SK-N-SH (cell line): Measurements from ENCODE around the gene CHIC2. TPM values are rescaled to one million over a fixed set of nuclear protein-coding genes. Genes with fewer than 3 reads are reported as not detected.

Source experiments
- CTCF ChIA-PET: fragments of 300-600, 350-600 bp; formaldehyde crosslinking; extraction: SDS; loops from one replicate; lab custom pipeline; 2021; lab: Yijun Ruan, JAX
- POLR2A ChIA-PET: fragments of 350-600 bp; sonication (Branson Sonifier 250); formaldehyde crosslinking; extraction: SDS; loops from one replicate; lab custom pipeline; 2020; ENCODE audit warnings: antibody characterized with exemption, inconsistent platforms; lab: Yijun Ruan, JAX
- DNase-seq: peaks from one replicate; pipeline ENCODE4 v3.0.0; 2012
- H2AFZ ChIP-seq: fragments of 200-600 bp; sonication (generic); 2 replicates; pipeline ENCODE4 v1.8.1; 2016; ENCODE audit warnings: antibody characterized with exemption, mild to moderate bottlenecking, low read depth
- H3F3A ChIP-seq: fragments of 200-600 bp; sonication (generic); replicated peaks from 2 replicates; pipeline ENCODE3; 2016; ENCODE audit warnings: antibody characterized with exemption, mild to moderate bottlenecking; ENCODE audit not compliant: insufficient read depth
- H3K27ac ChIP-seq, 2 experiments: fragments of 200-500 bp in 1 of 2; fragments of 200-600 bp in 1 of 2; sonication (Bioruptor generic) in 1 of 2; sonication (generic), shearing (Covaris generic) in 1 of 2; 2 replicates each; pipeline versions ENCODE4 v1.5.1 to v1.6.1; 2014 to 2016; ENCODE audit warnings: low read depth in 2 of 2, inconsistent platforms in 1 of 2, low read length in 1 of 2, mild to moderate bottlenecking in 1 of 2, mixed read lengths in 1 of 2
- H3K27me3 ChIP-seq: fragments of 200-600 bp; sonication (generic), shearing (Covaris generic); 2 replicates; pipeline ENCODE4 v1.6.1; 2016; ENCODE audit warnings: mixed run types; ENCODE audit not compliant: insufficient read depth
- H3K36me3 ChIP-seq, 2 experiments: fragments of 200-500 bp in 1 of 2; fragments of 200-600 bp in 1 of 2; sonication (Bioruptor generic) in 1 of 2; sonication (generic) in 1 of 2; replicated peaks in 1 of 2; 2 replicates each; pipeline versions ENCODE3 to v1.5.1; 2014 to 2016; ENCODE audit warnings: low read length in 1 of 2, mild to moderate bottlenecking in 1 of 2; ENCODE audit not compliant: insufficient read depth in 2 of 2, control insufficient read depth in 1 of 2
- H3K4me1 ChIP-seq, 2 experiments: fragments of 200-500 bp in 1 of 2; fragments of 200-600 bp in 1 of 2; sonication (Bioruptor generic) in 1 of 2; sonication (generic), shearing (Covaris generic) in 1 of 2; 2 replicates each; pipeline versions ENCODE4 v1.5.1 to v1.6.1; 2014 to 2016; ENCODE audit warnings: low read depth in 1 of 2, low read length in 1 of 2, mixed run types in 1 of 2; ENCODE audit not compliant: insufficient read depth in 2 of 2, control insufficient read depth in 1 of 2
- H3K4me2 ChIP-seq: fragments of 200-600 bp; sonication (generic), shearing (Covaris generic); 2 replicates; pipeline ENCODE4 v1.6.1; 2017; ENCODE audit warnings: mixed run types
- H3K4me3 ChIP-seq, 2 experiments: fragments of 200-500 bp in 1 of 2; fragments of 200-600 bp in 1 of 2; sonication (Bioruptor generic) in 1 of 2; sonication (generic), shearing (Covaris generic) in 1 of 2; 2 replicates each; pipeline versions ENCODE4 v1.5.1 to v1.8.1; 2014 to 2016; ENCODE audit warnings: low read depth in 2 of 2, inconsistent platforms in 1 of 2, low read length in 1 of 2, mild to moderate bottlenecking in 1 of 2, mixed read lengths in 1 of 2, moderate library complexity in 1 of 2
- H3K79me2 ChIP-seq: fragments of 200-600 bp; sonication (generic); 2 replicates; pipeline ENCODE4 v1.8.1; 2017; ENCODE audit warnings: mild to moderate bottlenecking; ENCODE audit not compliant: insufficient read depth
- H3K9ac ChIP-seq: fragments of 200-600 bp; sonication (generic); 2 replicates; pipeline ENCODE4 v1.6.1; 2017; ENCODE audit warnings: mixed run types
- H3K9me2 ChIP-seq: fragments of 200-600 bp; sonication (generic); 2 replicates; pipeline ENCODE4 v1.6.1; 2017; ENCODE audit warnings: mixed run types
- H3K9me3 ChIP-seq: fragments of 200-600 bp; sonication (generic); 2 replicates; pipeline ENCODE4 v1.6.1; 2017; ENCODE audit warnings: mixed run types, mild to moderate bottlenecking, moderate library complexity
- H4K20me1 ChIP-seq: fragments of 200-600 bp; sonication (generic); 2 replicates; pipeline ENCODE4 v1.6.1; 2017; ENCODE audit warnings: mild to moderate bottlenecking, mixed run types; ENCODE audit not compliant: insufficient read depth
- CHD2 ChIP-seq: fragments of 150-350 bp; IDR thresholded peaks from 2 replicates; pipeline ENCODE4 v1.6.1; 2018; ENCODE audit warnings: low read length; ENCODE audit not compliant: partially characterized antibody
- EZH2phosphoT487 ChIP-seq: fragments of 200-600 bp; sonication (generic); IDR thresholded peaks from 2 replicates; pipeline ENCODE4 v1.6.1; 2017; ENCODE audit warnings: low read depth, mixed run types, mild to moderate bottlenecking, antibody characterized with exemption, moderate library complexity, borderline replicate concordance
- FOSL2 ChIP-seq: IDR thresholded peaks from 2 replicates; pipeline ENCODE4 v1.4.0; 2012; ENCODE audit warnings: low read depth, mild to moderate bottlenecking, moderate library complexity, borderline replicate concordance
- FOXJ3 ChIP-seq: sonication (generic); formaldehyde crosslinking; IDR thresholded peaks from 2 replicates; pipeline ENCODE4 v1.5.1; 2020; ENCODE audit warnings: mild to moderate bottlenecking, missing genetic modification reagents
- GABPA ChIP-seq: IDR thresholded peaks from 2 replicates; pipeline ENCODE4 v1.4.0; 2012; ENCODE audit warnings: low read depth, mild to moderate bottlenecking
- GATA2 ChIP-seq: sonication (generic); formaldehyde crosslinking; IDR thresholded peaks from 2 replicates; pipeline ENCODE4 v1.5.0; 2020; ENCODE audit warnings: mild to moderate bottlenecking, missing genetic modification reagents
- JUND ChIP-seq: IDR thresholded peaks from 2 replicates; pipeline ENCODE4 v1.4.0; 2012
- MXI1 ChIP-seq: IDR thresholded peaks from 2 replicates; pipeline ENCODE4 v1.6.1; 2012; ENCODE audit warnings: mild to moderate bottlenecking, low read depth, low read length, improper control_type of control experiment
- NFIC ChIP-seq: IDR thresholded peaks from 2 replicates; pipeline ENCODE4 v1.4.0; 2012; ENCODE audit warnings: borderline replicate concordance
- POLR2AphosphoS5 ChIP-seq: IDR thresholded peaks from 2 replicates; pipeline ENCODE4 v1.6.1; 2012; ENCODE audit warnings: low read depth, low read length
- RFX5 ChIP-seq: IDR thresholded peaks from 2 replicates; pipeline ENCODE4 v1.6.1; 2012; ENCODE audit warnings: mild to moderate bottlenecking, improper control_type of control experiment, low read length
- RXRA ChIP-seq: IDR thresholded peaks from 2 replicates; pipeline ENCODE4 v1.4.0; 2012; ENCODE audit warnings: low read depth, mild to moderate bottlenecking, borderline replicate concordance
- SMC3 ChIP-seq: IDR thresholded peaks from 2 replicates; pipeline ENCODE4 v1.6.1; 2012; ENCODE audit warnings: low read depth, low read length, improper control_type of control experiment
- TAF1 ChIP-seq: IDR thresholded peaks from 2 replicates; pipeline ENCODE4 v1.6.1; 2012; ENCODE audit warnings: low read depth, mild to moderate bottlenecking, low read length, moderate library complexity, borderline replicate concordance
- TEAD4 ChIP-seq: IDR thresholded peaks from 2 replicates; pipeline ENCODE4 v1.4.0; 2012; ENCODE audit warnings: mild to moderate bottlenecking, borderline replicate concordance; ENCODE audit not compliant: insufficient read depth
- ZBTB33 ChIP-seq: IDR thresholded peaks from 2 replicates; pipeline ENCODE4 v1.4.0; 2012; ENCODE audit warnings: low read depth, borderline replicate concordance
- WGBS: methylation state at CpG from one replicate; pipeline ENCODE4 v1.1.6; 2017; ENCODE audit warnings: low lambda C conversion rate; 5-methylcytosine and 5-hydroxymethylcytosine counted together
- polyA plus RNA-seq, 3 experiments: library from polyadenylated mRNA; depleted of rRNA; stranded (reverse); fragments of >200 nt; gene quantifications; 2 replicates each; pipeline ENCODE4 v1.2.3, GENCODE V29; 2012
- TF ChIP-seq, protein P1 (sequence below): IDR thresholded peaks from 2 replicates; pipeline ENCODE4 v1.4.0; 2012; ENCODE audit warnings: low read depth

CHIC2 gene
- polyA plus RNA-seq, 1 of the 3 experiments (the other 2 are of a cell fraction) = 26.8 TPM

- TF ChIP-seq ZBTB33 = no peak
Measured at GRCh38 chr4:53992785-53993184, 71.6 kb downstream of the CHIC2 start (continued).

DNA sequence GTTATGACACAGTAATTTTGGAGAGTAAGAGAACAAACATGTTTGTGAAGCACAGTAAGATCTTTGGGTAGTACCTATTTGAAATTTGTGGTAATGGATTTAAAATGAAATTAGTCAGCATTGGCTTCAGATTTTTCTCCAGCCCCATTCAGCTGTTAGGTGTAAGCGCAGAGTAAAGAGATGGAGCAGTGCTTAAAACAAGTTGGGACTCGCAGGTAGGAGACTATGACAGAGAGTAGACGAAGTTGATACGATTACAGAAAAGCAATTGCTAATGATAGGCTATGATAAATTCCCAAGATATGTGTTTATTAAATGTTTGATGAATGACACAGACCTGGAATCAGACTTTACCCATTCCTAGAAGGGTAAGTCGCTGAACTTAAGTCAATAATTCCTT lies 72.6 kb downstream of the CHIC2 start:
- TF ChIP-seq NFIC (no peak), TAF1 (no peak), CHD2 (no peak), TEAD4 (no peak), GABPA (no peak), EZH2phosphoT487 (no peak), MXI1 (no peak), SMC3 (no peak), FOSL2 (no peak), RFX5 (no peak), FOXJ3 (CRISPR knock-in tag) (no peak), POLR2AphosphoS5 (no peak)
- TF ChIP-seq, protein P1, sequence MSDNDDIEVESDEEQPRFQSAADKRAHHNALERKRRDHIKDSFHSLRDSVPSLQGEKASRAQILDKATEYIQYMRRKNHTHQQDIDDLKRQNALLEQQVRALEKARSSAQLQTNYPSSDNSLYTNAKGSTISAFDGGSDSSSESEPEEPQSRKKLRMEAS = no peak
- peaks cover 2 to 11% of the 10 kb centered on the region in 2 experiments for H3K36me3 ChIP-seq
- H3K9ac ChIP-seq = no peak overlapping the region
- POLR2A ChIA-PET = no interaction called here
- DNase-seq = no peak
- H3K9me3 ChIP-seq = no peaks in the 10 kb centered on the region
- H3K4me3 ChIP-seq = no peak overlapping the region
- no peak overlapping the region for H2AFZ ChIP-seq
- peaks cover 15% of the 10 kb centered on the region for H3F3A ChIP-seq
- 96% methylated on average over 5 of the region's 5 CpGs for WGBS
- no peaks in the 10 kb centered on the region for H3K9me2 ChIP-seq
- no peaks in the 10 kb centered on the region for H3K4me1 ChIP-seq
- no peak overlapping the region for H3K27ac ChIP-seq
- H3K4me2 ChIP-seq = no peak overlapping the region
- H3K27me3 ChIP-seq = no peaks in the 10 kb centered on the region
- CTCF ChIA-PET = no interaction called here
- no peaks in the 10 kb centered on the region for H3K79me2 ChIP-seq
- H4K20me1 ChIP-seq = no peaks in the 10 kb centered on the region

DNA sequence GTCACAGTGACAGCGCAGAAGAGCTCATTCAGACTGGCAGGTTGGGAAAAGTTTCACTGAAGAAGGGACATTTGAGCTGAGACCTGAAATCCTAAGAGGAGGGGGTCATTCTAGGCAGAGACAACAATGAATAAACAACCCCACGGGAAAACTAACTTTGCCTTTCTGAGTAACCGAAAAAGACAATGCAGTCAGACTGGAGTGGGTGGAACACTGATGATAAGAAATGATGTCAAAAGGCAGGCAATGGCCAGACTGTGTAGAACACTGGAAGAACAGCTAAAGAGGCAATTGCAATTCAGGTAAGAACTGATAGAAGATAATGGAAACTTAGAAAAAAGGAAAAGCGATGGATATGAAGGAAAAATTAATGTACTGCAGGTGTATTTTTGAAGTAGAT lies 73.8 kb downstream of the CHIC2 start:
- DNase-seq = no peak
- TF ChIP-seq NFIC = no peak
- TF ChIP-seq POLR2AphosphoS5 = no peak
- TF ChIP-seq JUND = no peak
- no peak for TF ChIP-seq RXRA
- no peak for TF ChIP-seq FOSL2
- TF ChIP-seq GATA2 (CRISPR knock-in tag) = no peak
- Histone ChIP-seq H3K9me3 (no peaks in the 10 kb centered on the region), H3K27me3 (no peaks in the 10 kb centered on the region), H3K79me2 (no peaks in the 10 kb centered on the region), H3K27ac (no peak overlapping the region), H3K4me3 (no peak overlapping the region), H3F3A (peaks cover 15% of the 10 kb centered on the region), H4K20me1 (no peaks in the 10 kb centered on the region), H3K9ac (no peak overlapping the region), H2AFZ (no peak overlapping the region), H3K4me1 (no peaks in the 10 kb centered on the region), H3K9me2 (no peaks in the 10 kb centered on the region), H3K36me3 (peaks cover 2 to 8% of the 10 kb centered on the region in 2 experiments), H3K4me2 (no peak overlapping the region)
- 91% methylated on average over 4 of the region's 4 CpGs for WGBS
- ChIA-PET CTCF (interaction anchor here (1.6 kb wide), 1 partner anchor 65 kb away, joined by 4 read pairs; no protein-coding TSS in a partner anchor), POLR2A (interaction anchor here (0.6 kb wide), 1 partner anchor 88 kb away, joined by 3 read pairs; no protein-coding TSS in a partner anchor)
